A549 (cell line): ENCODE measurements around the gene RPS6KB2. TPM values are rescaled to one million over a fixed set of nuclear protein-coding genes. Genes with fewer than 3 reads are reported as not detected.

ENCODE experiments used
- ATAC-seq, 2 experiments: fragments of 200-7000 bp in 1 of 2; fragments of >200 bp in 1 of 2; cut with Nextera tagmentation in 1 of 2; cut with Tn5 transposase in 1 of 2; 3 replicates each; pipeline versions ENCODE4 v1.8.0 to v1.9.1; 2018 to 2020; ENCODE audit warnings: mild to moderate bottlenecking in 1 of 2, moderate library complexity in 1 of 2
- CTCF ChIA-PET: fragments of 300-600 bp; sonication (Branson Sonifier 250); formaldehyde crosslinking; extraction: SDS; loops from one replicate; lab custom pipeline; 2021; ENCODE audit warnings: antibody characterized with exemption, inconsistent platforms; lab: Yijun Ruan, JAX
- POLR2A ChIA-PET: fragments of 350-600 bp; formaldehyde crosslinking; extraction: SDS; loops from one replicate; lab custom pipeline; 2021; ENCODE audit warnings: antibody characterized with exemption, inconsistent platforms; lab: Yijun Ruan, JAX
- DNase-seq, 2 experiments: peaks; one replicate each; pipeline versions ENCODE4 v3.0.0 to v3.0.0-alpha.2; 2011 to 2016; ENCODE audit warnings: low read depth in 1 of 2, low spot score in 1 of 2
- FAIRE-seq: peaks from 2 replicates; lab custom pipeline; 2011; peaks lifted over from hg19 to GRCh38; lab: Jason Lieb, UNC
- H3K27ac ChIP-seq, 2 experiments: fragments of >200 bp; sonication (Bioruptor Twin); formaldehyde crosslinking; 3 replicates each; pipeline ENCODE4 v1.5.1; 2016 to 2017
- H3K4me1 ChIP-seq: fragments of >200 bp; sonication (Bioruptor Twin); formaldehyde crosslinking; 3 replicates; pipeline ENCODE4 v1.6.1; 2016
- H3K4me2 ChIP-seq: fragments of >200 bp; sonication (Bioruptor Twin); formaldehyde crosslinking; 3 replicates; pipeline ENCODE4 v1.6.1; 2016
- H3K4me3 ChIP-seq: fragments of >200 bp; sonication (Bioruptor Twin); formaldehyde crosslinking; 3 replicates; pipeline ENCODE4 v1.5.1; 2016
- H3K9me3 ChIP-seq: fragments of >200 bp; sonication (Bioruptor Twin); formaldehyde crosslinking; 3 replicates; pipeline ENCODE4 v1.6.1; 2016
- EHF ChIP-seq: fragments of 250-450 bp; sonication (Bioruptor Pico); IDR thresholded peaks from 2 replicates; pipeline ENCODE4 v1.5.0; 2020; ENCODE audit warnings: mild to moderate bottlenecking
- EHMT2 ChIP-seq: fragments of 200-600 bp; sonication (generic); IDR thresholded peaks from 2 replicates; pipeline ENCODE4 v1.6.1; 2016; ENCODE audit warnings: antibody characterized with exemption, low read depth, mild to moderate bottlenecking, moderate library complexity
- EP300 ChIP-seq, 2 experiments: fragments of >200 bp; sonication (Bioruptor Twin); formaldehyde crosslinking; IDR thresholded peaks; 2 replicates in 1 of 2; 3 replicates in 1 of 2; pipeline ENCODE4 v1.6.1; 2016 to 2017
- GATA3 ChIP-seq: IDR thresholded peaks from 2 replicates; pipeline ENCODE4 v1.6.1; 2012; ENCODE audit warnings: borderline replicate concordance
- MAFK ChIP-seq: fragments of 450-650 bp; IDR thresholded peaks from 2 replicates; pipeline ENCODE4 v1.6.1; 2014; ENCODE audit not compliant: partially characterized antibody
- PHF8 ChIP-seq: fragments of 200-600 bp; sonication (generic); IDR thresholded peaks from 2 replicates; pipeline ENCODE4 v1.6.1; 2016; ENCODE audit warnings: low read depth, mild to moderate bottlenecking, antibody characterized with exemption, moderate library complexity, borderline replicate concordance
- RAD21 ChIP-seq, 2 experiments: fragments of >200 bp in 1 of 2; sonication (Bioruptor Twin) in 1 of 2; formaldehyde crosslinking in 1 of 2; IDR thresholded peaks in 1 of 2; conservative IDR thresholded peaks in 1 of 2; 2 replicates in 1 of 2; 3 replicates in 1 of 2; pipeline ENCODE4 v1.6.1; 2012 to 2018; ENCODE audit warnings: inconsistent platforms in 1 of 2
- RFX5 ChIP-seq: fragments of 450-650 bp; IDR thresholded peaks from 2 replicates; pipeline ENCODE4 v1.7.1; 2014; ENCODE audit warnings: antibody characterized with exemption, mild to moderate bottlenecking, moderate library complexity
- WGBS: methylation state at CpG from one replicate; pipeline ENCODE4 v1.1.6; 2017; ENCODE audit errors: missing lambda C conversion rate; 5-methylcytosine and 5-hydroxymethylcytosine counted together
- polyA plus RNA-seq, 4 experiments: library from polyadenylated mRNA; depleted of rRNA in 3 of 4; stranded (reverse); fragments of >200 nt; fragmentation: RNase III in 1 of 4; extraction: RNeasy Plus Mini Kit Qiagen cat#74134 plus additional on column Dnase treatment in 1 of 4; gene quantifications; 2 replicates in 3 of 4; 3 replicates in 1 of 4; pipeline ENCODE4 v1.2.3, GENCODE V29; 2011 to 2017
- TF ChIP-seq, protein P1 (sequence below): fragments of >200 bp; sonication (Bioruptor Twin); formaldehyde crosslinking; IDR thresholded peaks from 3 replicates; pipeline ENCODE4 v1.5.1; 2016
- TF ChIP-seq, protein P2 (sequence below): fragments of 250-450 bp; sonication (Bioruptor Pico); IDR thresholded peaks from 2 replicates; pipeline ENCODE4 v1.5.0; 2021; ENCODE audit warnings: mild to moderate bottlenecking, moderate library complexity, borderline replicate concordance
- TF ChIP-seq, protein P3 (sequence below): IDR thresholded peaks from 2 replicates; pipeline ENCODE4 v1.6.1; 2012

Gene RPS6KB2
- polyA plus RNA-seq, 2 of the 4 experiments (the other 2 are of a cell fraction): 40.9 to 47.9 TPM

DNA sequence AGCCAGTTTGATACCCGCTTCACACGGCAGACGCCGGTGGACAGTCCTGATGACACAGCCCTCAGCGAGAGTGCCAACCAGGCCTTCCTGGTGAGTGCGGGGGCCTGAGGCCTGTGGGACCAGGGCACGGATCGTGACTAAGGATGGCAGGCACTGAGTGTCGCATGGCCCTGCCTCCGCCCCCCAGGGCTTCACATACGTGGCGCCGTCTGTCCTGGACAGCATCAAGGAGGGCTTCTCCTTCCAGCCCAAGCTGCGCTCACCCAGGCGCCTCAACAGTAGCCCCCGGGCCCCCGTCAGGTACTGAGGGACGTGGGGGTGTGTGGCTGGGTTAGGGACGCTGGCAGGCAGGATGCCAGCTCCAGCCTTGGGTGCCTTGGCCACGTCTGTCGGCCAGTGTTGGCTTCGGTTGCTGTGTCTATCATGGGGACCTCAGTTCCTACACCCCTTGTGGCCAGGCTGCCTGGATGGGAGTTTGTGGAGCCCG, 6.1 kb downstream of the RPS6KB2 start:
- POLR2A ChIA-PET: no interaction called here

DNA sequence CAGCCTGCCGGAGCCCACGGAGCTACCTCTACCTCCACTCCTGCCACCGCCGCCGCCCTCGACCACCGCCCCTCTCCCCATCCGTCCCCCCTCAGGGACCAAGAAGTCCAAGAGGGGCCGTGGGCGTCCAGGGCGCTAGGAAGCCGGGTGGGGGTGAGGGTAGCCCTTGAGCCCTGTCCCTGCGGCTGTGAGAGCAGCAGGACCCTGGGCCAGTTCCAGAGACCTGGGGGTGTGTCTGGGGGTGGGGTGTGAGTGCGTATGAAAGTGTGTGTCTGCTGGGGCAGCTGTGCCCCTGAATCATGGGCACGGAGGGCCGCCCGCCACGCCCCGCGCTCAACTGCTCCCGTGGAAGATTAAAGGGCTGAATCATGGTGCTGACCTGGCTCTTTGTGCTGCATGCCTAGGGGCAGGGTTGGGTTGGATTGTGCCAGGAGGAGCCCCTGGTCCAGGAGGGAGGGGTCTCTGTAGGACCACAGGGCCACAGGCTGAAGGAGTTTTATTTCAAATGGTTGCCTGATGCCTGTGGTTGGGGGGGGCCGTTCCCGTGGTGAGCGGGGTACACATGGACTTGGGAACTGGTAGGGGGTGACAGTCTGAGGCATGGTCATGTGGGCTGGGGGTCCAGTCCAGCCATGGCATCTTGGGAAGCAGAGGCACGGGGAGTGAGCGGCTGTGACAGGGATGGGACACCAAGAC, 6.9 kb downstream of the RPS6KB2 start:
- ATAC-seq (no peak), DNase-seq (no peak), FAIRE-seq (no peak)
- no peak overlapping the region for H3K4me2 ChIP-seq
- no peak overlapping the region for H3K4me3 ChIP-seq
- peak; percentile 15 for TF ChIP-seq MAFK
- TF ChIP-seq, protein P1, sequence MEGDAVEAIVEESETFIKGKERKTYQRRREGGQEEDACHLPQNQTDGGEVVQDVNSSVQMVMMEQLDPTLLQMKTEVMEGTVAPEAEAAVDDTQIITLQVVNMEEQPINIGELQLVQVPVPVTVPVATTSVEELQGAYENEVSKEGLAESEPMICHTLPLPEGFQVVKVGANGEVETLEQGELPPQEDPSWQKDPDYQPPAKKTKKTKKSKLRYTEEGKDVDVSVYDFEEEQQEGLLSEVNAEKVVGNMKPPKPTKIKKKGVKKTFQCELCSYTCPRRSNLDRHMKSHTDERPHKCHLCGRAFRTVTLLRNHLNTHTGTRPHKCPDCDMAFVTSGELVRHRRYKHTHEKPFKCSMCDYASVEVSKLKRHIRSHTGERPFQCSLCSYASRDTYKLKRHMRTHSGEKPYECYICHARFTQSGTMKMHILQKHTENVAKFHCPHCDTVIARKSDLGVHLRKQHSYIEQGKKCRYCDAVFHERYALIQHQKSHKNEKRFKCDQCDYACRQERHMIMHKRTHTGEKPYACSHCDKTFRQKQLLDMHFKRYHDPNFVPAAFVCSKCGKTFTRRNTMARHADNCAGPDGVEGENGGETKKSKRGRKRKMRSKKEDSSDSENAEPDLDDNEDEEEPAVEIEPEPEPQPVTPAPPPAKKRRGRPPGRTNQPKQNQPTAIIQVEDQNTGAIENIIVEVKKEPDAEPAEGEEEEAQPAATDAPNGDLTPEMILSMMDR: no peak
- peaks cover 15% of the 10 kb centered on the region; the same call in 1 of the 3 replicates for H3K4me1 ChIP-seq
- ChIA-PET CTCF (interaction anchor here (1.7 kb wide), 1 partner anchor 17 kb away, joined by 4 read pairs; the partner anchor contains the start of gene GPR152), POLR2A (no interaction called here)
- 0 out of 6 replicates have a peak overlapping the region, but pooled peaks of 1 of the 2 experiments have one; percentile 4 for H3K27ac ChIP-seq
- 89% methylated on average over 17 of the region's 26 CpGs for WGBS
- H3K9me3 ChIP-seq: no peaks in the 10 kb centered on the region

More for the DNA sequence above, 6.1 kb downstream of the RPS6KB2 start:
- Histone ChIP-seq H3K9me3 (no peaks in the 10 kb centered on the region), H3K4me2 (no peak overlapping the region), H3K27ac (no peak overlapping the region), H3K4me3 (no peak overlapping the region), H3K4me1 (peaks cover 17% of the 10 kb centered on the region; the same call in 2 of the 3 replicates)
- TF ChIP-seq GATA3 (no peak), RFX5 (no peak), EHMT2 (no peak), EP300 (IDR thresholded peaks at IDR 0.05) (no peak), EHF (CRISPR knock-in tag) (no peak), RAD21 (conservative IDR thresholded peaks at IDR 0.05 in 1 of 2, IDR thresholded peaks at IDR 0.05 in 1 of 2) (no peak), PHF8 (no peak)
- TF ChIP-seq, protein P2, sequence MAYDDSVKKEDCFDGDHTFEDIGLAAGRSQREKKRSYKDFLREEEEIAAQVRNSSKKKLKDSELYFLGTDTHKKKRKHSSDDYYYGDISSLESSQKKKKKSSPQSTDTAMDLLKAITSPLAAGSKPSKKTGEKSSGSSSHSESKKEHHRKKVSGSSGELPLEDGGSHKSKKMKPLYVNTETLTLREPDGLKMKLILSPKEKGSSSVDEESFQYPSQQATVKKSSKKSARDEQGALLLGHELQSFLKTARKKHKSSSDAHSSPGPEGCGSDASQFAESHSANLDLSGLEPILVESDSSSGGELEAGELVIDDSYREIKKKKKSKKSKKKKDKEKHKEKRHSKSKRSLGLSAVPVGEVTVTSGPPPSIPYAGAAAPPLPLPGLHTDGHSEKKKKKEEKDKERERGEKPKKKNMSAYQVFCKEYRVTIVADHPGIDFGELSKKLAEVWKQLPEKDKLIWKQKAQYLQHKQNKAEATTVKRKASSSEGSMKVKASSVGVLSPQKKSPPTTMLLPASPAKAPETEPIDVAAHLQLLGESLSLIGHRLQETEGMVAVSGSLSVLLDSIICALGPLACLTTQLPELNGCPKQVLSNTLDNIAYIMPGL (CRISPR knock-in tag): no peak
- TF ChIP-seq, protein P3, sequence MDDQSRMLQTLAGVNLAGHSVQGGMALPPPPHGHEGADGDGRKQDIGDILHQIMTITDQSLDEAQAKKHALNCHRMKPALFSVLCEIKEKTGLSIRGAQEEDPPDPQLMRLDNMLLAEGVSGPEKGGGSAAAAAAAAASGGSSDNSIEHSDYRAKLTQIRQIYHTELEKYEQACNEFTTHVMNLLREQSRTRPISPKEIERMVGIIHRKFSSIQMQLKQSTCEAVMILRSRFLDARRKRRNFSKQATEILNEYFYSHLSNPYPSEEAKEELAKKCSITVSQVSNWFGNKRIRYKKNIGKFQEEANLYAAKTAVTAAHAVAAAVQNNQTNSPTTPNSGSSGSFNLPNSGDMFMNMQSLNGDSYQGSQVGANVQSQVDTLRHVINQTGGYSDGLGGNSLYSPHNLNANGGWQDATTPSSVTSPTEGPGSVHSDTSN: no peak
- TF ChIP-seq, protein P1: no peak
- DNase-seq: no peak
- no peak for FAIRE-seq
- CTCF ChIA-PET: interaction anchor here (1.7 kb wide), 1 partner anchor 18 kb away, joined by 4 read pairs; the partner anchor contains the start of gene GPR152
- 89% methylated on average over 19 of the region's 23 CpGs for WGBS
- ATAC-seq: no peak
